Measurements from ENCODE around the gene KCNK4.
"Not testable (repeated sequence)": the region's sequence is repeated elsewhere in the genome, so short reads cannot be mapped to it uniquely, and the experiment has no call there.

Gene KCNK4

DNA sequence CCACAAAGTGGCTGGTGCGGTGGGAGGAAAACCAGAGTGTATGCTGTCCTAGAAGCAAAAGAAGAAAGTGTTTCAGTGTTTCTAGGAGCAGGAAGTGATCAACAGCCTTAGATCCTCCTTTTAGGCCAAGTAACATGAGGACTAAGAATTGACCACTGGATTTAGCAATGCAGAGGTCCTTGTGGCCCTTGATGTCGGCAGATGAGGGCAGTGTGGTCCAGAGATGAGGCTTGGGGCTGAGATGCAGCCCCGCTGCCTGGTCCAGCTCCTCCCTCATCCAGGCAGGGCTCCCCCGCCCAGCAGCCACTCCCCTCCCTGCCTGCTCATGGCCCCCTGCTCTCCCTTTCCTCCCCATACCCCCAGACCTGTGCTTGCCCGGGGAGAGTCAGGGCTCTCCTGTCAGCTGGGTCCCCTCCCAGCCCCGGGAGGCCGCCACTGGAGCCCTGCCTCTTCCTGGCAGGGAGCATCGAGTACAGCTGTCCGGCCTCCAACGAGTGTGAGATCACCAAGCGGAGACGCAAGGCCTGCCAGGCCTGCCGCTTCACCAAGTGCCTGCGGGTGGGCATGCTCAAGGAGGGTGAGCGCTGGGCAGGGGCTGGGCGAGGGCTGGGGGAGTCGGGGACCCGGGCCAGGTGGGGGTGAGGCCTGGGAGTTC is 22.5 kb downstream of the KCNK4 start:
- DNase-seq, result no peak

DNA sequence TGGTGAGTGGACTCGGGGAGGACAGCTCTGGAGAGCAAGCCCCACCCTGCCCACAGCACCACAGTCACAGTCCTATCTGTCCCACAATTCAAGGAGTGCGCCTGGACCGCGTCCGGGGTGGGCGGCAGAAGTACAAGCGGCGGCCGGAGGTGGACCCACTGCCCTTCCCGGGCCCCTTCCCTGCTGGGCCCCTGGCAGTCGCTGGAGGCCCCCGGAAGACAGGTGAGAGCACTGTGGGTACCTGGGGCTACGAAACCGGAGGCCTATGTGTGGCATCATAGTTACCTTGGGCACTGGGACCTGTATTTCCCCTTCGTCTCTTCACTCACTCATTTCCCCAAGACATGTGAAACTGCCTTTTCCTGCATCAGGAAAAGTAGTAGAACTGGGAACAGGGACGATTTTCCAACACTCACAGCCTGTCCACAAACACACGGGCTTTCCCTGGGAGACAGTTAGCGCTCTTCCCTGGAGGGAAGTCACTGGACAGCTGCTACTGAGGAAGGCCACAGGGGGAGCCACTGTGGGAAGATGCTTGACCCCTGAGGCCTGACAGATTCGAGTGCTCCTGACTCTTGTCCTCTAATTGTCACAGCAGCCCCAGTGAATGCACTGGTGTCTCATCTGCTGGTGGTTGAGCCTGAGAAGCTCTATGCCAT is 23.2 kb downstream of the KCNK4 start:
- no peak for DNase-seq

DNA sequence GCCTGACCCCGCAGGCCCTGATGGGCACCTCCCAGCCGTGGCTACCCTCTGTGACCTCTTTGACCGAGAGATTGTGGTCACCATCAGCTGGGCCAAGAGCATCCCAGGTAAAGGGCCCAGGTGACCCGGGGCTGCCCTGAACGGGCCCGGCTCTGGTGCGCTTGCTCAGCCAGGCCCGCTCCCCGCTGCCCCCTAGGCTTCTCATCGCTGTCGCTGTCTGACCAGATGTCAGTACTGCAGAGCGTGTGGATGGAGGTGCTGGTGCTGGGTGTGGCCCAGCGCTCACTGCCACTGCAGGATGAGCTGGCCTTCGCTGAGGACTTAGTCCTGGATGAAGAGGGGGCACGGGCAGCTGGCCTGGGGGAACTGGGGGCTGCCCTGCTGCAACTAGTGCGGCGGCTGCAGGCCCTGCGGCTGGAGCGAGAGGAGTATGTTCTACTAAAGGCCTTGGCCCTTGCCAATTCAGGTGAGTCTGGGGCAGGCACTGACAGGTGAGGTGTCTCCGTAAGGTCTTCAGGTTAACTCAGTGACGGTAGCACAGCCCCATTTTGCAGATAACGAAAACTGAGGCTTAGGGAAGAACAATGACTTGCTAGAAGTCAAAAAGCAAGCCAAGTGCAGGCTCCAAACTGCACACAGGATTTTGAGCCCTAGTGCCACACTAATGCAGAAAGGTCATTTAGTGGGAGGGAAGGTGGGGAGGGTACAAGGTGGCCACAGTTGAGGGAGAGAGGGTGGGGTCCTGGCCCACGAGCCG is 23.9 kb downstream of the KCNK4 start:
- no peak for DNase-seq

DNA sequence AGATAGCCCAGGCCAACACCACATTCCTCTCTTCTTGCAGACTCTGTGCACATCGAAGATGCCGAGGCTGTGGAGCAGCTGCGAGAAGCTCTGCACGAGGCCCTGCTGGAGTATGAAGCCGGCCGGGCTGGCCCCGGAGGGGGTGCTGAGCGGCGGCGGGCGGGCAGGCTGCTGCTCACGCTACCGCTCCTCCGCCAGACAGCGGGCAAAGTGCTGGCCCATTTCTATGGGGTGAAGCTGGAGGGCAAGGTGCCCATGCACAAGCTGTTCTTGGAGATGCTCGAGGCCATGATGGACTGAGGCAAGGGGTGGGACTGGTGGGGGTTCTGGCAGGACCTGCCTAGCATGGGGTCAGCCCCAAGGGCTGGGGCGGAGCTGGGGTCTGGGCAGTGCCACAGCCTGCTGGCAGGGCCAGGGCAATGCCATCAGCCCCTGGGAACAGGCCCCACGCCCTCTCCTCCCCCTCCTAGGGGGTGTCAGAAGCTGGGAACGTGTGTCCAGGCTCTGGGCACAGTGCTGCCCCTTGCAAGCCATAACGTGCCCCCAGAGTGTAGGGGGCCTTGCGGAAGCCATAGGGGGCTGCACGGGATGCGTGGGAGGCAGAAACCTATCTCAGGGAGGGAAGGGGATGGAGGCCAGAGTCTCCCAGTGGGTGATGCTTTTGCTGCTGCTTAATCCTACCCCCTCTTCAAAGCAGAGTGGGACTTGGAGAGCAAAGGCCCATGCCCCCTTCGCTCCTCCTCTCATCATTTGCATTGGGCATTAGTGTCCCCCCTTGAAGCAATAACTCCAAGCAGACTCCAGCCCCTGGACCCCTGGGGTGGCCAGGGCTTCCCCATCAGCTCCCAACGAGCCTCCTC is 24.8 kb downstream of the KCNK4 start:
- DNase-seq, result not testable (repeated sequence)

DNA sequence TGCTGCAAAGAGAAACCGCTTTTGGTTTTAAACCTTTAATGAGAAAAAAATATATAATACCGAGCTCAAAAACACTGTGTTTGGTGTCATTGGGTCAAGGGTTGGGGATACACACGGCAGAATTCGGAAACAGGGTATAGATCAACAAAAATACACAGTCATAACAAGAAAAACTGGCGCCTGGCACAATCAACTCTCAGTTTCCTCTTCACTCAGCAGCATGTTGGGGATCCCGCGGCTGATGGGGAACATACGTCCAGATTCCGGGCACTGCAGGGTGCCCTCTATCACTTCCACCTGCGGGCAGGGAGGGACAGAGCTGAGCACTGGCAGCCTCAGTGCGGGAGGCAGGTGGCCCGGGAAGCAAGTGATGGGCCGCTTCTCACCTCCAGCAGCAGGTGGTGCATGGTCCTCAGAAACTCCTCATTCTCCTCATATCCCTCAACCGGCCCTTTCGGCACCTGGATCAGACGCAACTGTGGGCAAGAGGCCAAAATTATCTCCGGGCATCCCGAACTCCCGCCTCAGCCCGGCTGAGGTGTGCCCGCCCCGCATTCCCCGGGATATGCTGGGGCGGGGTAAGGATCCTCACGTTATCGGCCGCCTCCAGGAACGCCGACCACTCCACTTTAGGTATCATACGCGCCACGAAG is 25.7 kb downstream of the KCNK4 start:
- DNase-seq, result peak; percentile 40 to 41

GRCh38 chr11:64317325-64317960 is 26.3 kb downstream of the KCNK4 start, which contains the start of gene TRMT112:
Gene TRMT112 (minus strand): TSS chr11:64317559. CDS start chr11:64317526, 33 bp downstream.
- peak; percentile 96 to 97 for DNase-seq

GRCh38 chr11:64317961-64318765 is 27.1 kb downstream of the KCNK4 start, which contains the start of gene PRDX5:
Gene PRDX5 (plus strand): TSS chr11:64318121. CDS start chr11:64318216, 95 bp downstream.
- DNase-seq, result peak; percentile 92 to 95

DNA sequence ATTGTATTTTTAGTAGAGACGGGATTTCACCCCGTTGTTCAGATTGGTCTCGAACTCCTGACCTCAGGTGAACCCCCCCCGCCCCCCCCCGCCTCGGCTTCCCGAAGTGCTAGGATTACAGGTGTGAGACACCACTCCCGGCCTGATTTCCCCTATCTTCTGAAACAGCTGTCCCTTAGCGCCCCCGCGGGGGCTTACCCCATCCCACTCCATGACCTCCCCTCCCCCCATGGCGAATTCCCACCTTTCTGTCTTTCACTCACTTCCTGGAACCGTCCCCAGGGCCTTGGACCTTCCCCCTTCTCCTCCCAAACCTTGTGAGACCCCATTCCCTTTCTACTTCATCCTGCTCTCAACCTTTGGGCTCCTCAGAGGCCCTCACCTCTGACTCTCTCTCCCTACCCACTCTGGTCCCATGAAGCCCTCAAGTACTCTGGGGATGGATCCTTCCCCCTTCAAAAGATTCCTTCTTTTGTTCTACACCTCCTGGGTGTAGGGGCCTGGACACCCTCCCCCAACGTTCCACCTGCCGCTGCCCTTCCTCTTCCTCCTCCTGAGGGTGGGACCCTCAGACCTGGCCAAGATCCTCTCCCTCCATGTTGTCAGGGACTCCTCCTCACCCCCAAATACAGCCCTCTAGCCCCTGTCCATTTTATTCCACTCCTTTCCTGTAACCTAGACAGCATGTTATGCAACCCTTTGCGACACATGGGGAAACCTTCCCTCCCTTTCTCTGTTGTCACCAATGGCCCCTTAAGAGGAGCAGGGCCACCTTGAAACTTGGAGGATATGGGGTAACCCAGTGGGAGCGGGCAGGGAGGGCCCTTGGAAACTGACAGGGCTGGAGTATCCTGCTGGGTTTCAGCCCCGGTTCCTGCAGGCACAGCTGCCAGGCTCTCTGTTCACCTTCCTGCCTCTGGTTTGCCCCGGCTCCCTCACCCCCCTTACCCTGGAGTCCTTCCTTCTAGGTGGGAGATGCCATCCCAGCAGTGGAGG is 28.0 kb downstream of the KCNK4 start:
- no peak for DNase-seq

- no peak for DNase-seq
Measured at GRCh38 chr11:64320556-64320955, 29.5 kb downstream of the KCNK4 start.

DNA sequence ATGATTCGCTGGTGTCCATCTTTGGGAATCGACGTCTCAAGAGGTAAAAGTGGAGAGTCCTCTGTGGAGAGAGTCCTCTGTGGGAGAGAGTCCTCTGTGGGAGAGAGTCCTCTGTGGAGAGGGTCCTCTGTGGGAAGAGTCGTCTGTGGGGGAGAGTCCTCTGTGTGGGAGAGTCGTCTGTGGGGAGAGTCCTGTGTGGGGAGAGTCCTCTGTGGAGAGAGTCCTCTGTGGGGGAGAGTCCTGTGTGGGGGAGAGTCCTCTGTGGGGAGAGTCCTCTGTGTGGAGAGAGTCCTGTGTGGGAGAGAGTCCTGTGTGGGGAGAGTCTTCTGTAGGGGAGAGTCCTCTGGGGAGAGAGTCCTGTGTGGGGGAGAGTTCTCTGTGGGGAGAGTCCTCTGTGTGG is 29.9 kb downstream of the KCNK4 start:
- DNase-seq, result no peak

DNA sequence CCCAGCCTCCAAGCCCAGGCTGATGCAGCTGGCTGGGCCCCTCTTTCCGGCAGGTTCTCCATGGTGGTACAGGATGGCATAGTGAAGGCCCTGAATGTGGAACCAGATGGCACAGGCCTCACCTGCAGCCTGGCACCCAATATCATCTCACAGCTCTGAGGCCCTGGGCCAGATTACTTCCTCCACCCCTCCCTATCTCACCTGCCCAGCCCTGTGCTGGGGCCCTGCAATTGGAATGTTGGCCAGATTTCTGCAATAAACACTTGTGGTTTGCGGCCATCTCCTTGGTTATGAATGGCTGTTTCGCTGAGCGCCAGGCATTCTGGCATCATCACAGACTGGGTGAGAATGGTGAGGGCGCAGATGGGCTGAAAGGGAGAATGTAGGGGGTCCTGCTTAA is 30.4 kb downstream of the KCNK4 start:
- DNase-seq, result no peak

DNA sequence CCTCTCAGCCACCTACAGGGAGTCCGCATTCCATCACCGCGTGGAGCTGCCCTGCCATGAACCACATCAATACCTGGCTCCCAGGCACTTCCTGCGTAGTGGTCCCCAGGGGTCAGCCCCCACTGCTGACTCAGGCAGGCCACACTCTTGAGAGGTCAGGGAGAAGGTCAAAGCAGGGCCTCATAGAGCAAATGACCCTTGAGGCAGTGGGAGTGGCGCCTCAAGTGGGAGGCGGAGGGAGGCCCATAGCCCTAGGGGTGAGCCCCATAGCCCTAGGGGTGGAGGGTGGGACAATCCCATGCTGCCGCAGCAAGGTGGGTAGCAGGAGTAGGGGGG is 31.8 kb downstream of the KCNK4 start:
- no peak for DNase-seq

DNA sequence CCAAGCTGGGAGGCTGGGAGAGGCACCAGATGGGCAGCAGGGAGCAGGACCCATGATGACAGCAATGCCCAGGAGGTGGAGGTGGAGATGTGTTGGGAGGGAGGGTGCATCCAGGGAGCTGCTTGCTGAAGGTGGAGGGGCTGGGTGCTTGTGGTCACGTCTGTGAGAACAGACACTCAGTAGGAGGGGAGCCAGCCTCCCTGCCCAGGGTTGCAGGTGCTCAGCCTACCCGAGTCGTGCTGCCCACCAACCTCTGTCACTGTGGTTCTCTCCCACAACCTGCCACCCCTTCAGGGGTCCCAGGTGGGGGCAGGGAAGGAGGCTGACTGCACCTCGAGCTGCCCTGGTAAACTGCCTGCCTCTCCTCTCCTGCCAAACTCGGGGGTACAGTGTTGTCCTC is 32.3 kb downstream of the KCNK4 start:
- DNase-seq, result no peak

DNA sequence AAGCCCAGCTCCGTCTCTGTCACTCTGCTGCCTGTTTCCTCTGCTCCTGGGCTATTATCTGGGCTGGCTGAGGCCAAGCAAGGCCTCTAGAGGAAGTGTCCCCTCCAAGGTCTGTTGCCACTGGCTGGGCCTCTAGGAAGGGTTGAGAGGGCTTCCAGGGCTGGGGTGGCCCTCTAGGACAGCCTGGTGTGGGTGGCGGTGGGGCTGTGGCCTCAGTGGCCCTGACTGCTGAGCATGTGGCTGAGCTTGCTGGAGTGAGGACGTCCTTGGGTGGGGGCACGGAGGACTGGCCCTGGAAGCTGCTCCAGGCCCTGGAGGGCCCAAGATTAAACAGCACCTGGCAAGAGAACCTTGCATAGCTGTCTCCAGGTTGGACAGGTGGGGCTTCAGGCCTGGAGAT is 32.9 kb downstream of the KCNK4 start:
- DNase-seq, result not testable (repeated sequence)

DNA sequence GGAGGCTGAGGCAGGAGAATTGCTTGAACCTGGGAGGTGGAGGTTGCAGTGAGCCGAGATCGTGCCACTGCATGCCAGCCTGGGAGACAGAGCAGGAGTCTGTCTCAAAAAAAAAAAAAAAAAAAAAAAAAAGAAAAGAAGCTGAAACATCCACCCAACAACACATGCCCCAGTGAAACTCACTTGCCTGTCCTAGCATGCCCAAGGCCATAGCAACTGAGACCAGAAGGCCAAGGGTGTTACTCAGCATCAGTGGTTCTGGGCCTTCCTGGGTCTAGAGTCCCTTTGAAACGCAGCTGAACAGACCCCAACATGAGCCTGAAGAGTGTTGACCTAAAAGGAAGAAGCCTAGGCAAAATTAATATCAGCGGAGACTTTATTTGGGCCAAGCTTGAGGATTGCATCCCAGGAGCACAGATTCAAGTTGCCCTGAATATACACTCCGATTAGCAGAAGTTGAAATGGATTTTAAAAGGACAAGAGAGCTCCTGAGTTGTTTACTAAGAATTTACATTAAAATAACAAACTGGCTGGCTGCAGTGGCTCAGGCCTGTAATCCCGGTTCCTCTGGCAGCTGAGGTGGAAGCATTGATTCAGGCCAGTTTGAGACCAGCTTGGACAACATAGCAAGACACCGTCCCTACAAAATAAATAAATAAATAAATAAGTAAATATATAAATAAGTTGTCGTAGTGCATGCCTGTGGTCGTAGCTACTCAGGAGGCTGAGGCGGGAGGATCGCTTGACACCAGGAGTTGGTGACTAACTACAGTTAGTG is 33.8 kb downstream of the KCNK4 start:
- DNase-seq, result no peak

GRCh38 chr11:64327375-64327774 is 36.3 kb downstream of the KCNK4 start:
- no peak for DNase-seq

- no peak for DNase-seq
Measured at GRCh38 chr11:64327993-64328392, 36.9 kb downstream of the KCNK4 start.

GRCh38 chr11:64330888-64331287 is 39.8 kb downstream of the KCNK4 start:
- DNase-seq, result no peak
